ENCODE measurements around the gene SLC25A12. TPM values are rescaled to one million over a fixed set of nuclear protein-coding genes. Genes with fewer than 3 reads are reported as not detected.

The SLC25A12 gene
- total RNA-seq, 4 donors from 2014 or later, result 12.0 to 31.1 (median 22.1) TPM

- no peaks in the 10 kb centered on the region for H3K4me1 ChIP-seq
- TF ChIP-seq POLR2A (IDR thresholded peaks at IDR 0.05), result no peak
- 93 to 96% methylated on average over 3 of the region's 3 CpGs for WGBS, 2 donors
- H3K9me3 ChIP-seq, result no peaks in the 10 kb centered on the region
- H3K27ac ChIP-seq, result no peak overlapping the region
- no peak overlapping the region for H3K4me3 ChIP-seq
- H3K27me3 ChIP-seq, result no peaks in the 10 kb centered on the region
- H3K36me3 ChIP-seq, result peaks cover 13 to 100% (median 35%) of the 10 kb centered on the region in 3 donors
- DNase-seq, result no peak
- intact Hi-C loops (cut with DNase I), result no loop called here
Measured at GRCh38 chr2:171830039-171830438, 64.0 kb downstream of the SLC25A12 start.

GRCh38 chr2:171824086-171824485, 70.0 kb downstream of the SLC25A12 start:
- no peak for TF ChIP-seq POLR2A (IDR thresholded peaks at IDR 0.05)
- TF ChIP-seq, protein P1, sequence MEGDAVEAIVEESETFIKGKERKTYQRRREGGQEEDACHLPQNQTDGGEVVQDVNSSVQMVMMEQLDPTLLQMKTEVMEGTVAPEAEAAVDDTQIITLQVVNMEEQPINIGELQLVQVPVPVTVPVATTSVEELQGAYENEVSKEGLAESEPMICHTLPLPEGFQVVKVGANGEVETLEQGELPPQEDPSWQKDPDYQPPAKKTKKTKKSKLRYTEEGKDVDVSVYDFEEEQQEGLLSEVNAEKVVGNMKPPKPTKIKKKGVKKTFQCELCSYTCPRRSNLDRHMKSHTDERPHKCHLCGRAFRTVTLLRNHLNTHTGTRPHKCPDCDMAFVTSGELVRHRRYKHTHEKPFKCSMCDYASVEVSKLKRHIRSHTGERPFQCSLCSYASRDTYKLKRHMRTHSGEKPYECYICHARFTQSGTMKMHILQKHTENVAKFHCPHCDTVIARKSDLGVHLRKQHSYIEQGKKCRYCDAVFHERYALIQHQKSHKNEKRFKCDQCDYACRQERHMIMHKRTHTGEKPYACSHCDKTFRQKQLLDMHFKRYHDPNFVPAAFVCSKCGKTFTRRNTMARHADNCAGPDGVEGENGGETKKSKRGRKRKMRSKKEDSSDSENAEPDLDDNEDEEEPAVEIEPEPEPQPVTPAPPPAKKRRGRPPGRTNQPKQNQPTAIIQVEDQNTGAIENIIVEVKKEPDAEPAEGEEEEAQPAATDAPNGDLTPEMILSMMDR (IDR thresholded peaks at IDR 0.05), result no peak
- Histone ChIP-seq H3K4me3 (no peak overlapping the region), H3K4me1 (no peaks in the 10 kb centered on the region), H3K27ac (no peak overlapping the region), H3K27me3 (no peaks in the 10 kb centered on the region), H3K36me3 (peaks cover 0 to 60% (median 8%) of the 10 kb centered on the region in 3 donors), H3K9me3 (no peaks in the 10 kb centered on the region)
- 80 to 88% methylated on average over 1 of the region's 1 CpG for WGBS, 2 donors
- intact Hi-C loops (cut with DNase I), result no loop called here
- DNase-seq, result no peak

GRCh38 chr2:171822525-171823322, 71.3 kb downstream of the SLC25A12 start:
- no peak for TF ChIP-seq POLR2A (IDR thresholded peaks at IDR 0.05)
- TF ChIP-seq, protein P1 (IDR thresholded peaks at IDR 0.05), result no peak
- peaks cover 0 to 46% (median 7%) of the 10 kb centered on the region in 3 donors for H3K36me3 ChIP-seq
- intact Hi-C loops (cut with DNase I), result no loop called here
- no peaks in the 10 kb centered on the region for H3K4me1 ChIP-seq
- no peaks in the 10 kb centered on the region for H3K9me3 ChIP-seq
- no peak overlapping the region for H3K4me3 ChIP-seq
- no peak overlapping the region for H3K27ac ChIP-seq
- no peak for DNase-seq
- H3K27me3 ChIP-seq, result no peaks in the 10 kb centered on the region
- WGBS, 2 donors, result 70 to 100% methylated on average over 1 of the region's 1 CpG

DNA sequence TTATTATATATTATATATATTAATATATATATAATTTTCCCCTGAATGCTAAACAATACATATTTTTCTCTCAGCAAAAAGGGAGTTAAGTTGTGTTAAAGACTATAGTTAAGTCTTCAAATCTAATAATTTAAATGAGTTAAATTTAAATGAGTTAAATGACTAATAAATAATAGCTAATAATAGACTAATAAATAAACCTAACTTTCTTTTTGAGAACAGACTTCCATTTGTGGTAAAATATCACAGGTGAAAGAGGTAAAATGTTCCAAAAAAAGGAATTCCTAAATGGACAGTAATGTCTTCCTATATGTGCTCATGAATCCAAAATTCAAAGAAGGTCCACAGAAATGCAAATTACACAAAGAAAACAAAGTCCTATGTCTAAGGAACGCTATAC, 74.6 kb downstream of the SLC25A12 start:
- 88 to 100% methylated on average over 1 of the region's 1 CpG for WGBS, 2 donors

DNA sequence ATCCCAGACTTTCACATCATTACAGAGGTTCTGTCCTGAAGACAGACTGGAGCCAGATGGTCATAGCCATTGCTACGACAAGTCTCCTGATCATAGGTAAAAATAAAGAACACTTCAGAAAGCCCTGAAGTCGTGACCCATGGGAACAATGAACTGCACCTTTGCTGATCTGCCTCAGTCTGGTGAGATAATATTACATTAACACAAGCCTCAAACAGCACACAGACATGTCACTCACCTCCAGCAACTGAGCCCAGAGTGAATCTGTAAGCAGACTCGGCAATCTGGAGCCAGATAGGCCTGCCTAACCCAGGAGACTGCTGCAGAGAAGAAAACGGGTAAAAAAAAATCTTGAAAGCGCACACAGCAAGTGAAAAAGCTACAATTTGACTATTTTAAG, 79.2 kb downstream of the SLC25A12 start:
- WGBS, 2 donors, result 89 to 90% methylated on average over 5 of the region's 5 CpGs
- no peaks in the 10 kb centered on the region for H3K9me3 ChIP-seq
- H3K36me3 ChIP-seq, result peaks cover 0 to 45% (median 0%) of the 10 kb centered on the region in 3 donors
- H3K4me3 ChIP-seq, result no peak overlapping the region
- H3K27ac ChIP-seq, result no peak overlapping the region
- no peak for TF ChIP-seq POLR2A (IDR thresholded peaks at IDR 0.05)
- TF ChIP-seq, protein P1 (IDR thresholded peaks at IDR 0.05), result no peak
- intact Hi-C loops (cut with DNase I), result loop anchor here (10.0 kb wide), 1 partner anchor 290 kb away; the partner anchor contains the start of gene DLX2
- H3K27me3 ChIP-seq, result no peaks in the 10 kb centered on the region
- peaks cover 0 to 15% (median 0%) of the 10 kb centered on the region in 3 donors for H3K4me1 ChIP-seq
- DNase-seq, result no peak

More for the DNA sequence above, 74.6 kb downstream of the SLC25A12 start:
- no peaks in the 10 kb centered on the region for H3K27me3 ChIP-seq
- no peak overlapping the region for H3K27ac ChIP-seq
- H3K9me3 ChIP-seq, result no peaks in the 10 kb centered on the region
- TF ChIP-seq, protein P1 (IDR thresholded peaks at IDR 0.05), result no peak
- no peak for TF ChIP-seq POLR2A (IDR thresholded peaks at IDR 0.05)
- no peaks in the 10 kb centered on the region for H3K4me1 ChIP-seq
- intact Hi-C loops (cut with DNase I), result loop anchor here (10.0 kb wide), 1 partner anchor 285 kb away; the partner anchor contains the start of gene DLX2
- H3K36me3 ChIP-seq, result peaks cover 0 to 31% (median 0%) of the 10 kb centered on the region in 3 donors
- no peak for DNase-seq
- no peak overlapping the region for H3K4me3 ChIP-seq
